Measurements from ENCODE around the gene GIMAP1.

Gene GIMAP1

GRCh38 chr7:150769768-150770167, 53.4 kb downstream of the GIMAP1 start:
- TF ChIP-seq, protein P1, sequence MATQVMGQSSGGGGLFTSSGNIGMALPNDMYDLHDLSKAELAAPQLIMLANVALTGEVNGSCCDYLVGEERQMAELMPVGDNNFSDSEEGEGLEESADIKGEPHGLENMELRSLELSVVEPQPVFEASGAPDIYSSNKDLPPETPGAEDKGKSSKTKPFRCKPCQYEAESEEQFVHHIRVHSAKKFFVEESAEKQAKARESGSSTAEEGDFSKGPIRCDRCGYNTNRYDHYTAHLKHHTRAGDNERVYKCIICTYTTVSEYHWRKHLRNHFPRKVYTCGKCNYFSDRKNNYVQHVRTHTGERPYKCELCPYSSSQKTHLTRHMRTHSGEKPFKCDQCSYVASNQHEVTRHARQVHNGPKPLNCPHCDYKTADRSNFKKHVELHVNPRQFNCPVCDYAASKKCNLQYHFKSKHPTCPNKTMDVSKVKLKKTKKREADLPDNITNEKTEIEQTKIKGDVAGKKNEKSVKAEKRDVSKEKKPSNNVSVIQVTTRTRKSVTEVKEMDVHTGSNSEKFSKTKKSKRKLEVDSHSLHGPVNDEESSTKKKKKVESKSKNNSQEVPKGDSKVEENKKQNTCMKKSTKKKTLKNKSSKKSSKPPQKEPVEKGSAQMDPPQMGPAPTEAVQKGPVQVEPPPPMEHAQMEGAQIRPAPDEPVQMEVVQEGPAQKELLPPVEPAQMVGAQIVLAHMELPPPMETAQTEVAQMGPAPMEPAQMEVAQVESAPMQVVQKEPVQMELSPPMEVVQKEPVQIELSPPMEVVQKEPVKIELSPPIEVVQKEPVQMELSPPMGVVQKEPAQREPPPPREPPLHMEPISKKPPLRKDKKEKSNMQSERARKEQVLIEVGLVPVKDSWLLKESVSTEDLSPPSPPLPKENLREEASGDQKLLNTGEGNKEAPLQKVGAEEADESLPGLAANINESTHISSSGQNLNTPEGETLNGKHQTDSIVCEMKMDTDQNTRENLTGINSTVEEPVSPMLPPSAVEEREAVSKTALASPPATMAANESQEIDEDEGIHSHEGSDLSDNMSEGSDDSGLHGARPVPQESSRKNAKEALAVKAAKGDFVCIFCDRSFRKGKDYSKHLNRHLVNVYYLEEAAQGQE (IDR thresholded peaks at IDR 0.05; ENCODE audit: low read depth) = no peak
- TF ChIP-seq NFIC (IDR thresholded peaks at IDR 0.05) (no peak), USF1 (IDR thresholded peaks at IDR 0.05) (no peak), TCF12 (IDR thresholded peaks at IDR 0.05; ENCODE audit: low read depth) (no peak), FOXM1 (IDR thresholded peaks at IDR 0.05; ENCODE audit: borderline replicate concordance, low read depth) (no peak), YY1 (IDR thresholded peaks at IDR 0.05; ENCODE audit: low read depth) (no peak), CREB1 (IDR thresholded peaks at IDR 0.05; ENCODE audit: low read depth) (no peak), TEAD4 (IDR thresholded peaks at IDR 0.05) (no peak), MAX (IDR thresholded peaks at IDR 0.05) (no peak), ZBTB7A (IDR thresholded peaks at IDR 0.05; ENCODE audit: low read depth) (no peak)
